Left colon (tissue), 2 donors: ENCODE data around the gene ISLR2. TPM values are rescaled to one million over a fixed set of nuclear protein-coding genes. Genes with fewer than 3 reads are reported as not detected.
A peak's percentile ranks its signal among the peaks of the same experiment; 100 is the strongest.
"Not testable (repeated sequence)": the region's sequence is repeated elsewhere in the genome, so short reads cannot be mapped to it uniquely, and the experiment has no call there.

ENCODE experiments used
- ATAC-seq: fragments of 200-7000 bp; cut with Tn5 transposase; one replicate; pipeline ENCODE4 v1.9.1; 2020; ENCODE audit warnings: mild to moderate bottlenecking, moderate library complexity
- DNase-seq, 2 donors: peaks; one replicate each; pipeline ENCODE4 v3.0.0-alpha.2; 2020
- intact Hi-C, 2 donors: fragments of 100-400 bp; cut with DNase I in 1 of 2; cut with micrococcal nuclease in 1 of 2; formaldehyde crosslinking; loops; one replicate each; pipeline versions ENCODE4 v1.11.2 to v1.14.0; 2022; cut with DNase I, micrococcal nuclease
- long read RNA-seq: library from polyadenylated mRNA; unstranded; transcript quantifications from one replicate; pipeline ENCODE4 v2.0.0, GENCODE V29; 2021
- total RNA-seq, 2 donors: library from RNA; stranded (reverse); fragmentation: NEBNext Ultra II Directional; extraction: Animal tissue kit (Norgen Biotek cat#: 25700); gene quantifications; one replicate each; pipeline ENCODE4 v1.2.1, GENCODE V29; 2021
- donor health status: DM: no; HTN: no; CAD: no.
- donor health status: DM: yes; HTN: yes; CAD: no.

Gene ISLR2, protein sequence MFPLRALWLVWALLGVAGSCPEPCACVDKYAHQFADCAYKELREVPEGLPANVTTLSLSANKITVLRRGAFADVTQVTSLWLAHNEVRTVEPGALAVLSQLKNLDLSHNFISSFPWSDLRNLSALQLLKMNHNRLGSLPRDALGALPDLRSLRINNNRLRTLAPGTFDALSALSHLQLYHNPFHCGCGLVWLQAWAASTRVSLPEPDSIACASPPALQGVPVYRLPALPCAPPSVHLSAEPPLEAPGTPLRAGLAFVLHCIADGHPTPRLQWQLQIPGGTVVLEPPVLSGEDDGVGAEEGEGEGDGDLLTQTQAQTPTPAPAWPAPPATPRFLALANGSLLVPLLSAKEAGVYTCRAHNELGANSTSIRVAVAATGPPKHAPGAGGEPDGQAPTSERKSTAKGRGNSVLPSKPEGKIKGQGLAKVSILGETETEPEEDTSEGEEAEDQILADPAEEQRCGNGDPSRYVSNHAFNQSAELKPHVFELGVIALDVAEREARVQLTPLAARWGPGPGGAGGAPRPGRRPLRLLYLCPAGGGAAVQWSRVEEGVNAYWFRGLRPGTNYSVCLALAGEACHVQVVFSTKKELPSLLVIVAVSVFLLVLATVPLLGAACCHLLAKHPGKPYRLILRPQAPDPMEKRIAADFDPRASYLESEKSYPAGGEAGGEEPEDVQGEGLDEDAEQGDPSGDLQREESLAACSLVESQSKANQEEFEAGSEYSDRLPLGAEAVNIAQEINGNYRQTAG
- under 1 TPM; 0.52 to 0.89 TPM for total RNA-seq
- long read RNA-seq, result 0 reads

DNA sequence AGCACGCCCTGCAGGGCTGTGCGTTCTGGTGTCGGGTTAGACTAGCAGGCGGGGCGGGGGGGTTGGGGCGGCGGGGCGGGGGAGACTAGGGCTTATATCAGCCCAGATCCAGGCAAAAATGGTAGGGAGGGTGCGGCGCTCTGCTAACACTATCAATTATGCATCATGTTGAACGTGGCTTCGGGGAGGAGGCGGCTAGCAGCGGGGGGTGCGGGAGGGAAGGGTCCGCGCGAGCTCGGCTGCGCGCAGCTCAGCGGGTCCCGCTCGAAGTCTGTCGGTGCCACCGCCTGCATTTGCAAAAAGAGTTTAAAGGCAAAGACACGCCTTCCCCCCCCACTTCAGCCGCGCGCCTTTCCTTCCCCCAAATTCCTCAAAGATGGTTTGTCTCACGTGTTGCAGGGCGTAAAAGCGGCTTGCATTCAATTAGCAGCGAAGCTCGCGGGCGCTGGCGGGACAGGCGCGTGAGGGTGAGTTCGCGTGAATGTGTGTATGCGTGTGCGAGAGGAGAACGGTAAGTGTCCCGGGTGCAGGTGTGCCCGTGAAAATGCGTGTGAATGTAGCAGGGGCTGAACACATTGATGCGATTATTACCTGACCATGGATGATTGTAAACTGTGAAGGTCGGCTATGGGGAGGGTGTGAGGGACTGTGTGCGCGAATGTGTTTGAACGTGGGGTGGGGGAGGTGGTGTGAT lies at the start of gene ISLR2:
ISLR2 (plus strand) TSS at position 432 of the 694 bp plus-strand sequence. CDS start 2,169 bp downstream, outside the sequence.
- DNase-seq (no peak), ATAC-seq (no peak)
- intact Hi-C loops, result no loop called here

GRCh38 chr15:74082450-74082849 lies 47.9 kb upstream of the ISLR2 start, which contains the start of gene GOLGA6A:
TSS of gene GOLGA6A (minus strand) at chr15:74082550. CDS start at chr15:74082509, 41 bp downstream.
- DNase-seq, intact Hi-C loops, ATAC-seq: not testable (repeated sequence)

GRCh38 chr15:74094567-74094966 lies 35.8 kb upstream of the ISLR2 start:
- intact Hi-C loops, DNase-seq, ATAC-seq: not testable (repeated sequence)

- intact Hi-C loops, DNase-seq: not testable (repeated sequence)
These were observed 34.8 kb upstream of the ISLR2 start for GRCh38 chr15:74095610-74096009.

DNA sequence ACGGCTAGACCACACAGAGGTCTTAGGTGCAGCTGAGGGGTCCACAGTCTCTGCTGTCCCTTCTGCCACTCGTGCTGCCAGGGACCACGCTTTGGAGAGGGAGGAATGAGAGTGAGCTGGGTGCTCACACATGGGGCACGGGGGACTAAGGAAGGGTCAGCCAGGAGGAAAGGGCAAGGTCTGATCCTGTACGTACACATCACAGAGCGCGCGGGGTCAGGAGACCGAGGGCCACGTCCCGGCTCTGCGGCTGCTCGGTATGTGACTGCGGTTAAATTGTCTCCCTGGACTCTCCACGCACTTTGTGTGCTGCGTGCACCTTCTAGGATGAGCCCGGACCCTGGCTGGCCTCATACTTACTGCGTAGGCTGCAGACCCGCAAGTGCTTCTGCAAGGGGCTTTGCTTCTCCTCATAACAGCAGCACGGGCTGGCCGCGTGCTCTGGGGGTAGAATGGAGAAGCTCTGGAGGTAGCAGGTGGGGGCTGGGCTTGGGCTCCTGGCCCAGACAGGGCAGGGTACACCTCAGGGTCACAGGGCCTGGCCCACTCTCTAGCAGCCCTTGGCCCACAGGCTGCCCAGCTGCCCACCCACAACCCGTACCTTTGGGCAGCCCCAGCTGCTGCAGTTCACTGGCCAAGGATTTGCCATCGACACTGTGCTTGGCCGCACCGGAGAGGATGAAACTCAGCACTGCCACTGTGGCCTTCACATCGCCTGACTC lies 33.5 kb upstream of the ISLR2 start:
- ATAC-seq, intact Hi-C loops, DNase-seq: not testable (repeated sequence)

More at GRCh38 chr15:74095610-74096009, 34.8 kb upstream of the ISLR2 start:
- not testable (repeated sequence) for ATAC-seq

DNA sequence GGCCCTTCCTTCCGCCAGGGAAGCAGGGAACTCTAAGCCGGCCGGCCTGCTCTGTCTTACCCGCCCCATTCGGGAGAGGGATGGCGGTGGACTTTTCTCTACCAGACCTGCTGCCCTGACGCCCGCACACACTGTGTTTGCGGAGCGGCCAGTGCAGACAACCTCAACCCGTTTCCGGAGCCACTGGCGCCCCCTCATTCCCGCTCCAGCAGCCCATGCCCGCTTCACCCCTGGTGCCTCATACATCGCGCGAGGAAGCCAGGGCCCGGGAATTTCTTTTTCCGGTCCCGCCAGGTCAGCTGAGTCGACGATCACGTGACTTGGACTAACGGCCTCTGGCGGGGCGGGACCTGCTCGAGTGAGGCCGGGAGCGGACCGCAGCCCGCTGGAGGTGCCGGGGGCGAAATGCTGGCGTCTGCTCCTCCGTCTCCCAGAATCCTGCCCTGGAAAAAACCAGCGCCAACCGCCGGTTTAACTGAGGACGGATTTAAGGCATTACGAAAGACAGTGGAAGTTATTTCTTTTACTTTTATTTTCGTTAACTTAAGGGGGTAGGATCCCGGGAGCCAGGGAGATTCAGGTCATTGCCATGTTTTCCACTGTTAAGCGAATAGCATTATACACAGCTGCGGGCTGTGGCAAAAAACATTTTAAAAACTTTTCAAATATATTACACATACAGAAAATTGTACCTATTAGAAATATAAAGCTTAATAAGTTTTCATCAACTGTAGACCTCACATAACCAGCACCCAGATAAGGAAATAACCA lies 30.2 kb upstream of the ISLR2 start:
- intact Hi-C loops, result not testable (repeated sequence)
- ATAC-seq (peak; percentile 99), DNase-seq (peak; percentile 84 to 87)

- DNase-seq, result no peak
- ATAC-seq, result no peak
These were observed 22.3 kb upstream of the ISLR2 start for GRCh38 chr15:74108111-74108510.

GRCh38 chr15:74108611-74109010 lies 21.8 kb upstream of the ISLR2 start:
- intact Hi-C loops, DNase-seq, ATAC-seq: not testable (repeated sequence)

More at GRCh38 chr15:74108111-74108510, 22.3 kb upstream of the ISLR2 start:
- intact Hi-C loops, result no loop called here

DNA sequence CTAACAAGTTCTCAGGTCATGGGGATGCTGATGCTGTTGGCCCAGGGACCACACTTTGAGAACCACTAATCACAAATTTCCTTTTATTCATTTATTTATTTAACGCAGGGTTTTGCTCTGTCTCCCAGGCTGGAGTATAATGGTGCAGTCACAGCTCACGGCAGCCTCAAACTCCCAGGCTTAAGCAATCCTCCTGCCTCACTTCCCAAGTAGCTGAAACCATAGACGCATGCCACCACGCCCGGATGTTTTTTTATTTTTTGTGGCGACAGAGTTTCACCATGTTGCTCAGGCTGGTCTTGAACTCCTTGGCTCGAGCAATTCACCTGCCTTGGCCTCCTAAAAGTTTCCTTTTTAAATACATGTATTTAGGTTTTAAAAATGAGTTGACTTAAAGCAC lies 20.7 kb upstream of the ISLR2 start:
- intact Hi-C loops, result no loop called here

GRCh38 chr15:74120426-74120825 lies 10.0 kb upstream of the ISLR2 start:
- DNase-seq, result no peak
- intact Hi-C loops, result no loop called here
- ATAC-seq, result no peak

More for the DNA sequence above, 20.7 kb upstream of the ISLR2 start:
- DNase-seq (no peak), ATAC-seq (no peak)

GRCh38 chr15:74121039-74121438 lies 9.3 kb upstream of the ISLR2 start:
- DNase-seq (no peak), ATAC-seq (no peak)
- intact Hi-C loops, result no loop called here

- no peak for ATAC-seq
- DNase-seq, result no peak
- intact Hi-C loops, result no loop called here
These were observed 8.5 kb upstream of the ISLR2 start for GRCh38 chr15:74121858-74122257.

GRCh38 chr15:74122403-74123130 lies 7.8 kb upstream of the ISLR2 start:
- intact Hi-C loops, result no loop called here
- DNase-seq, result no peak

DNA sequence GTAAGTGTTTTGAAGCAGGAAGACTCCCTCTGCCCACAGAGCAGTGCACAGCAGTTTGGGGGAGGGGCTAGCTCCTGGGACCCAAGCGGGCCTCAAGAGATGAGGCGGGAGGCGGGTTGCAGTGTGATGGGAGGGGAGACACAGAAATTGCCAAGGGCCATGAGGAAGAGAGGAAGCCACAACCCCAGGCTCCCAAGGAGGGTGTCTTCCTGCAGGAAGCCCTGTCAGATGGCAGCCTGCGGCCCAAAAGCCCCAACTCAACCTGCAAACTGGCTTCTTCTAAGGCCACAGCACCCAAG lies 7.3 kb upstream of the ISLR2 start:
- no peak for ATAC-seq
- intact Hi-C loops, result no loop called here

More at GRCh38 chr15:74122403-74123130, 7.8 kb upstream of the ISLR2 start:
- no peak for ATAC-seq

DNA sequence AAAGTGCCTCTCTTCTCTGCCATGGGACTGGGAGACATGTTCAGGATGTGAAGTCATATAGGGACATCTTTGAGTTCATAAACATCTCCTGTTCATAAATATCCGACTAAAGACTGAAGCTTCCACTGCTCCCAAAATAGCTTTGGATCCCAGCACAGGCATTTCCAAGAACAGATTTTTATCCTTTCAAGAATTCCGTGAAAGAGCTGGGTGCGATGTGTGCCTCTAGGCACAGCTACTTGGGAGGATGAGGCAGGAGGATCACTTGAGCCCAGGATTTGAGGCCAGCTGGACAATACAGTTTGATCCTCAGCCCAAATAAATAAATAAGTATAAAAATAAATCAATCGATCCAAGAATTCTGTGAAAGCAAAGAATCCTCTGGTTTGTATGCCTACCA lies 6.7 kb upstream of the ISLR2 start:
- intact Hi-C loops, result no loop called here
- no peak for ATAC-seq
- DNase-seq, result no peak

More for the DNA sequence above, 7.3 kb upstream of the ISLR2 start:
- no peak for DNase-seq

DNA sequence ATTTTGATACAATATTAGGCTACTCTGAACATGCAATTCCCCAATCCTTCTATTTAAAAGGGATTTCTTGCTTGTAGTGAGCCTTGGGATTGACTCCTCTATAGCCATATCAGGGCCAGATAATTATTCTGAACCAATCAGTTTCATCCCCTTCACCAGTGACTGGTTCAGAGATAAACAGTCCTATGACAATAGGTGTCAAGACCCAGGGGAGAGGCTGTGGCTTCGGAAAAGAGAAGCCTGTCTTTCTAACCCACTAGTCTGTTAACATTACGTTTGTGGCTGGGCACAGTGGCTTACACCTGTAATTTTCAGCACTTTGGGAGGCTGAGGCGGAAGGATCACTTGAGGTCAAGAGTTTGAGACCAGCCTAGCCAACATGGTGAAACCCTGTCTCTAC lies 6.2 kb upstream of the ISLR2 start:
- DNase-seq (no peak), ATAC-seq (no peak)
- intact Hi-C loops, result no loop called here

- DNase-seq, result no peak
- intact Hi-C loops, result loop anchor here in 1 of 2 donors (5.0 kb wide), 3 partner anchors 152 to 198 kb away; no protein-coding TSS in a partner anchor
- ATAC-seq, result no peak
These were observed 5.6 kb upstream of the ISLR2 start for GRCh38 chr15:74124759-74125158.
